ENCODE results near the gene DBNL.

Gene DBNL

GRCh38 chr7:44109991-44110390 lies 65.5 kb downstream of the DBNL start:
- no peak for DNase-seq (ENCODE audit: low read depth, low spot score)

GRCh38 chr7:44110719-44111635 lies 66.5 kb downstream of the DBNL start:
- no peak for DNase-seq (ENCODE audit: low read depth, low spot score)

Measured in ELF-1 (cell line).